ENCODE data around the gene KBTBD13.

- TF ChIP-seq SPI1 (IDR thresholded peaks at IDR 0.05; ENCODE audit: low read depth, low read length), result no peak
- TF ChIP-seq POLR2A (IDR thresholded peaks at IDR 0.05; ENCODE audit: low read depth, low read length), result no peak
- TF ChIP-seq POLR2AphosphoS5 (IDR thresholded peaks at IDR 0.05; ENCODE audit: low read depth, low read length), result no peak
Observed at GRCh38 chr15:65055201-65055870, 21.2 kb upstream of the KBTBD13 start.

Data from GM12891 (cell line).